Natural killer cell (primary cell): ENCODE measurements around the gene OR52A5. TPM values are rescaled to one million over a fixed set of nuclear protein-coding genes. Genes with fewer than 3 reads are reported as not detected.

Experiments used
- ATAC-seq, 3 donors: fragments of 150-1000 bp in 2 of 3; fragments of 200-7000 bp in 1 of 3; cut with Tn5 transposase; 1 replicate in 1 of 3; 2 replicates in 2 of 3; pipeline ENCODE4 v1.10.0; 2021; ENCODE audit warnings: mild to moderate bottlenecking in 2 of 3, moderate library complexity in 2 of 3
- DNase-seq, 2 donors: peaks; one replicate each; pipeline versions ENCODE4 v3.0.0 to v3.0.0-alpha.2; 2013 to 2021; ENCODE audit warnings: mixed read lengths in 1 of 2
- H3K27ac ChIP-seq: one replicate; pipeline ENCODE4 v1.5.1; 2013; ENCODE audit warnings: mild to moderate bottlenecking, low read length
- H3K27me3 ChIP-seq: one replicate; pipeline ENCODE4 v1.6.1; 2013; ENCODE audit warnings: low read length; ENCODE audit not compliant: control insufficient read depth, insufficient read depth
- H3K36me3 ChIP-seq: one replicate; pipeline ENCODE4 v1.6.1; 2013; ENCODE audit warnings: low read length; ENCODE audit not compliant: control insufficient read depth, insufficient read depth
- H3K4me1 ChIP-seq: one replicate; pipeline ENCODE4 v1.6.1; 2013; ENCODE audit warnings: low read length; ENCODE audit not compliant: control insufficient read depth, insufficient read depth
- H3K4me3 ChIP-seq: one replicate; pipeline ENCODE4 v1.5.1; 2013; ENCODE audit warnings: low read length
- H3K9me3 ChIP-seq: one replicate; pipeline ENCODE4 v1.6.1; 2013; ENCODE audit warnings: low read length; ENCODE audit not compliant: control insufficient read depth, insufficient read depth
- H3K27ac Mint-ChIP-seq, 2 donors: one replicate each; pipeline ENCODE4 v1.8.0; 2022; ENCODE audit warnings: mild to moderate bottlenecking in 2 of 2, mixed read lengths in 2 of 2, moderate library complexity in 1 of 2
- H3K27me3 Mint-ChIP-seq, 2 donors: one replicate each; pipeline ENCODE4 v1.8.0; 2022; ENCODE audit warnings: low read depth in 2 of 2, mixed read lengths in 2 of 2
- H3K36me3 Mint-ChIP-seq: one replicate; pipeline ENCODE4 v1.8.0; 2022; ENCODE audit warnings: mixed read lengths
- H3K4me1 Mint-ChIP-seq, 2 donors: one replicate each; pipeline ENCODE4 v1.8.0; 2022; ENCODE audit warnings: mixed read lengths in 2 of 2
- H3K4me3 Mint-ChIP-seq: one replicate; pipeline ENCODE4 v1.8.0; 2022; ENCODE audit warnings: mild to moderate bottlenecking, moderate library complexity, mixed read lengths
- H3K9me3 Mint-ChIP-seq, 2 donors: one replicate each; pipeline ENCODE4 v1.8.0; 2022; ENCODE audit warnings: mixed read lengths in 2 of 2
- CTCF ChIP-seq: fragments of 200-600 bp; IDR thresholded peaks from one replicate; pipeline ENCODE4 v1.8.0; 2022; ENCODE audit warnings: antibody characterized with exemption
- WGBS: methylation state at CpG from one replicate; pipeline ENCODE4 v1.1.7; 2013; ENCODE audit warnings: missing lambda C conversion rate; ENCODE audit not compliant: insufficient coverage; 5-methylcytosine and 5-hydroxymethylcytosine counted together
- intact Hi-C: fragments of 100-400 bp; cut with micrococcal nuclease; formaldehyde crosslinking; loops from one replicate; pipeline ENCODE4 v1.14.2; 2022
- total RNA-seq, 4 donors: library from RNA; stranded (reverse); fragments of 120-200 nt in 1 of 4; gene quantifications; one replicate each; pipeline versions ENCODE4 v1.2.3 to v1.2.4, GENCODE V29; 2013 to 2022

Gene OR52A5
- total RNA-seq, 3 donors from 2014 or later (not counting 1 experiment from before 2014, with no cell fraction given), result not detected

DNA sequence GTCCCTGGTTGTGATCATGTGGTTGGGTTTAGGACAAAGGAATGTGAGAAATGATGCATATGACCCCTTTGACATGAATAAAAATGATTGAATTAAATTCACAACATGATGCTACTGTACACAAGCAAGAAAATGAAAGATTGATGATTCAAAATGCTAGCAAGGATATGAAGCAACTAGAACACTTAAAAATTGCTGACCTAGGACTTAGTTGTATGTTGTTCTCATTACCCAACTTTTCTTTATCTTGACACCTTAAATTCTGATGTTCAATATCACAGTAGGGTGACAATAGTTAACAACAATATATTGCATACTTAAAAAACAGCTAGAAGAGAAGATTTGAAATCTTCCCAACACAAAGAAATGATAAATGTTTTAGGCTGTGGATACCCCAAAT is 20.6 kb downstream of the OR52A5 start:
- Mint-ChIP-seq H3K9me3 (peaks cover 3 to 5% of the 10 kb centered on the region in 2 donors), H3K27me3 (peaks cover 7 to 13% of the 10 kb centered on the region in 2 donors), H3K4me1 (no peaks in the 10 kb centered on the region), H3K36me3 (no peaks in the 10 kb centered on the region), H3K4me3 (no peak overlapping the region), H3K27ac (no peak overlapping the region)
- no peak for ATAC-seq
- no peak for DNase-seq
- no peak for TF ChIP-seq CTCF
- Histone ChIP-seq H3K27me3 (no peaks in the 10 kb centered on the region), H3K27ac (no peak overlapping the region), H3K4me3 (no peak overlapping the region), H3K9me3 (no peaks in the 10 kb centered on the region), H3K4me1 (no peaks in the 10 kb centered on the region), H3K36me3 (no peaks in the 10 kb centered on the region)
- intact Hi-C loops, result no loop called here

DNA sequence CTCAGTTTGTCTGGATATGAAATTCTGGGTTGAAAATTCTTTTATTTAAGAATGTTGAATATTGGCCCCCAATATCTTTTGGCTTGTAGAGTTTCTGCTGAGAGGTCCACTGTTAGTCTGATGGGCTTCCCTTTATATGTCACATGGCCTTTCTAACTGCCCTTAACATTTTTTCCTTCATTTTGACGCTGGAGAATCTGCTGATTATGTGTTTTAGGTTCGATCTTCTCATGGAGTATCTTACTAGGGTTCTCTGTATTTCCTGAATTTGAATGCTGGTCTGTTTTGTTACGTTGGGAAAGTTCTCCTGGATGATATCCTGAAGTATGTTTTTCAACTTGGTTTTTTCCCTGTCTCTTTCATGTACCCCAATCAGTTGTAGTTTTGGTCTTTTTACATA is 22.8 kb downstream of the OR52A5 start:
- H3K27me3 ChIP-seq, result no peaks in the 10 kb centered on the region
- Mint-ChIP-seq H3K9me3 (peaks cover 3 to 5% of the 10 kb centered on the region in 2 donors), H3K27ac (no peak overlapping the region), H3K27me3 (peaks cover 7 to 13% of the 10 kb centered on the region in 2 donors), H3K4me1 (no peaks in the 10 kb centered on the region), H3K36me3 (no peaks in the 10 kb centered on the region), H3K4me3 (no peak overlapping the region)
- 65% methylated on average over 3 of the region's 3 CpGs for WGBS
- no peaks in the 10 kb centered on the region for H3K4me1 ChIP-seq
- DNase-seq, result no peak
- no peak for ATAC-seq
- H3K27ac ChIP-seq, result no peak overlapping the region
- no peaks in the 10 kb centered on the region for H3K9me3 ChIP-seq
- H3K36me3 ChIP-seq, result no peaks in the 10 kb centered on the region
- no peak overlapping the region for H3K4me3 ChIP-seq
- TF ChIP-seq CTCF, result no peak
- intact Hi-C loops, result no loop called here

DNA sequence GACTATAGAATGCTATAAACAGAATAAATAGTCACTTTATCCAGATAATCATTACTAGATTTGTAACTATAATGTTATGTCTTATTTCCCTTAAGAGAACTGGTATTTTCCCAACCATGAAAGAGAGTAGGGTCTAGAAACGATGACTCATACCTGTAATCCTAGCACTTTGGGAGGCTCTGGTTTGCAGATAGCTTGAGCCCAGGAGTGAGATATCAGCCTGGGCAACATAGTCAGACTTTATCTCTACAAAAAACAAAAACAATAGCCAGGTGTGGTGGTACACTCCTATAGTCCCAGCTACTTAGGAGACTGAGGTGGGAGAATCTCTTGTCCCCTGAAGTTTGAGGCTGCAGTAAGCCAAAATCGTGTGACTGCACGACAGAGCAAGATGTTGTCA is 30.9 kb downstream of the OR52A5 start:
- DNase-seq (no peak), ATAC-seq (no peak)
- Mint-ChIP-seq H3K4me1 (no peaks in the 10 kb centered on the region), H3K27me3 (peaks cover 0 to 3% of the 10 kb centered on the region in 2 donors), H3K36me3 (no peaks in the 10 kb centered on the region), H3K4me3 (no peak overlapping the region), H3K27ac (no peak overlapping the region), H3K9me3 (no peaks in the 10 kb centered on the region)
- no peak for TF ChIP-seq CTCF
- no peak overlapping the region for H3K27ac ChIP-seq
- intact Hi-C loops, result no loop called here
- H3K27me3 ChIP-seq, result no peaks in the 10 kb centered on the region
- 79% methylated on average over 3 of the region's 3 CpGs for WGBS
- no peaks in the 10 kb centered on the region for H3K36me3 ChIP-seq
- H3K4me3 ChIP-seq, result no peak overlapping the region
- no peaks in the 10 kb centered on the region for H3K9me3 ChIP-seq
- no peaks in the 10 kb centered on the region for H3K4me1 ChIP-seq

GRCh38 chr11:5103066-5103465 is 35.1 kb downstream of the OR52A5 start:
- Mint-ChIP-seq H3K9me3 (no peaks in the 10 kb centered on the region), H3K4me3 (no peak overlapping the region), H3K4me1 (no peaks in the 10 kb centered on the region), H3K36me3 (no peaks in the 10 kb centered on the region), H3K27ac (no peak overlapping the region), H3K27me3 (peaks cover 0 to 7% of the 10 kb centered on the region in 2 donors)
- Histone ChIP-seq H3K4me3 (no peak overlapping the region), H3K27me3 (no peaks in the 10 kb centered on the region), H3K27ac (no peak overlapping the region), H3K36me3 (no peaks in the 10 kb centered on the region), H3K9me3 (no peaks in the 10 kb centered on the region), H3K4me1 (no peaks in the 10 kb centered on the region)
- TF ChIP-seq CTCF, result no peak
- ATAC-seq (no peak), DNase-seq (no peak)
- intact Hi-C loops, result no loop called here
